GM18517 (cell line): ENCODE data around the gene NAT16.
A peak's percentile ranks its signal among the peaks of the same experiment; 100 is the strongest.

ENCODE experiments used
- ATAC-seq: cut with Tn5 transposase; IDR thresholded peaks from one replicate; pipeline ENCODE4 v1.9.1; 2021; ENCODE audit warnings: mild to moderate bottlenecking, moderate library complexity; ENCODE audit not compliant: unreplicated experiment

The NAT16 gene

GRCh38 chr7:101172005-101172853, 7.9 kb downstream of the NAT16 start:
- no peak for ATAC-seq

GRCh38 chr7:101171442-101171837, 8.7 kb downstream of the NAT16 start:
- ATAC-seq: no peak

- no peak for ATAC-seq
Observed at GRCh38 chr7:101170617-101171441, 9.3 kb downstream of the NAT16 start.

- no peak for ATAC-seq
Observed at GRCh38 chr7:101169838-101170551, 10.1 kb downstream of the NAT16 start.

- ATAC-seq: no peak
Observed at GRCh38 chr7:101169110-101169837, 10.8 kb downstream of the NAT16 start.

- no peak for ATAC-seq
Observed at GRCh38 chr7:101168412-101169049, 11.6 kb downstream of the NAT16 start.

- no peak for ATAC-seq
Observed at GRCh38 chr7:101167645-101168411, 12.3 kb downstream of the NAT16 start.

GRCh38 chr7:101166909-101167644, 13.0 kb downstream of the NAT16 start:
- ATAC-seq: no peak

GRCh38 chr7:101166648-101166908, 13.5 kb downstream of the NAT16 start:
- ATAC-seq: no peak

- no peak for ATAC-seq
Observed at GRCh38 chr7:101165958-101166647, 14.0 kb downstream of the NAT16 start.

- ATAC-seq: peak; percentile 64
Observed at GRCh38 chr7:101165075-101165957, 14.8 kb downstream of the NAT16 start, which contains the start of gene VGF. TSS of gene VGF (minus strand) at chr7:101165569. CDS start at chr7:101164843, 726 bp downstream.

GRCh38 chr7:101164071-101164840, 15.8 kb downstream of the NAT16 start:
- no peak for ATAC-seq

GRCh38 chr7:101163279-101164070, 16.6 kb downstream of the NAT16 start:
- ATAC-seq: no peak

GRCh38 chr7:101162551-101163278, 17.4 kb downstream of the NAT16 start:
- ATAC-seq: no peak
